GM19372 (cell line): ENCODE measurements around the gene FGFBP1.
A peak's percentile ranks its signal among the peaks of the same experiment; 100 is the strongest.

Experiments
- ATAC-seq: cut with Tn5 transposase; IDR thresholded peaks from one replicate; pipeline ENCODE4 v1.9.1; 2021; ENCODE audit warnings: mild to moderate bottlenecking, low read depth, moderate library complexity; ENCODE audit not compliant: unreplicated experiment

Gene FGFBP1

DNA sequence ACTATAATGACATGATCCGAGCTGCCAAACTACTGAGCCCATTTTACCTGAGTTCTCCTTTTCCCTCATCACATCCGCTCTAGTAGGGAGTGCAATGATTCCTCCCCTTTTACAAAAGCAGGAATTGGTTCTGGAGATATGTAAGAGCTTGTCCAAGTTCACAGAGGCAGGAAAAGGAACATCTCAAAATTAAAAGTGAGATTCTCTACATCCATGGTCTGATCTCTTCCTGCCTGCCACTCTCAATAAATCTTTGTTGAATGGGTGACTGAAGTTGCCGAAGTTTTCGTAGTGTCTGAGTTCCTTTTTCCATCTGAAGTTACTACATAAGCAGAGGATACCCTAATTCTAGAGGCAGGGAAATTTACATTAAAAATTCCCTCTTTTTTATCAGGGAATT lies at the start of gene FGFBP1:
Gene FGFBP1 (minus strand): TSS at position 101 of the 400 bp plus-strand sequence. CDS start 2,108 bp downstream, outside the sequence.
- ATAC-seq = no peak

DNA sequence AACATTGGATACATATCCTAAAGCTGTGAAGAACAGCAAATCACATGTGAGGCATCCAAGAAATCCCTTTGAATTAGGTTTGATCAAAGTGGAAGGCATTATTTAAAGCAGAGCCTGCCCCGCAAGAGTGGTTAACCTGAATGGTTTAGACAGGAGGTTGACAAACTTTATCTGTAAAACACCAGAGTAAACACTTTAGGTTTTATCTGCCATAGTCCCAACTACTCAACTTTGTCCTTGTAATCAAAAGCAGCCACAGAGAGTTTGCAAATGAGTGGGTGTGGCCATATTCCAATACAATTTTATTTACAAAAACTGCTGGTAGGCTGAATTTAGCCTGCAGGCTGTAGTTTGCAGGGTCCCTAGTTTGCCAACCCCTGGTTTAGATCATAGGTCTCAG lies 49.7 kb upstream of the FGFBP1 start:
- no peak for ATAC-seq

DNA sequence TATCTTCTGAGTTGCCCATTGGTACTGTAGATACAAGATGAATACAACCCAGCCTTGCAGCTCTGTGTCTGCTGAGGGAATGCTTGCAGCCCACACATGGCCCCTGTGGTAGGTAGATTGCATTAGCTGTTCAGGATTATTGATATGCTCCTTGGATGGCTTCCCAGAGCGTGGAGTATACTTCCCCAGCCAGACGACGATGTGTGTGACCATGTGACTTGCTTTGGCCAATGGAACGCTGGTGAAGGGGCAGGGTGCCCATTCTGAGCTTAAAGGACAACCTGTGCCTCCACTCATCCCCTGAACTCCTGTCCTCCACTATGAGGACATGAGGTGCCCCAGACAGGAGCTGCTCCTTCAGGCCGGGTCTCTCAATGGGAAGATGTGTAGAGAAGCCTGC lies 48.4 kb upstream of the FGFBP1 start:
- ATAC-seq = no peak

DNA sequence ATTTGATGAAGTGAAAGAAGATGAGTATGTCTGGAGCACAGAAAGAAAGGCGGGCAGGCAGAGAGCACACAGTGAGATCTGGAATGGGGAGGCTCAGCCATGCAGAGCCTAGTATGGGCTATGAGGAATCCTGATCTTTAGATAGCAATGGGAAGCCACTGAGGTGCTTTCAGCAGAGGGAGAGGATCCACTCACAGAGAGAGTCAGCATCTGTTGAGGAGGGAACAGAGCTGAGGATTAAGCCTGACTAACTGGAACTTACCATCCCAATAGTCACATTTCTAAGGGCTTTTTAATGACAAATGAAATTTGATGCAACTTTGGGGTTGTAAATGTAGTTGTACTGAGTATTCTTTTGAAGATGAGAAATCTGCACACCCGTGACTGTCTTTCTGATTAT lies 45.1 kb upstream of the FGFBP1 start:
- no peak for ATAC-seq

DNA sequence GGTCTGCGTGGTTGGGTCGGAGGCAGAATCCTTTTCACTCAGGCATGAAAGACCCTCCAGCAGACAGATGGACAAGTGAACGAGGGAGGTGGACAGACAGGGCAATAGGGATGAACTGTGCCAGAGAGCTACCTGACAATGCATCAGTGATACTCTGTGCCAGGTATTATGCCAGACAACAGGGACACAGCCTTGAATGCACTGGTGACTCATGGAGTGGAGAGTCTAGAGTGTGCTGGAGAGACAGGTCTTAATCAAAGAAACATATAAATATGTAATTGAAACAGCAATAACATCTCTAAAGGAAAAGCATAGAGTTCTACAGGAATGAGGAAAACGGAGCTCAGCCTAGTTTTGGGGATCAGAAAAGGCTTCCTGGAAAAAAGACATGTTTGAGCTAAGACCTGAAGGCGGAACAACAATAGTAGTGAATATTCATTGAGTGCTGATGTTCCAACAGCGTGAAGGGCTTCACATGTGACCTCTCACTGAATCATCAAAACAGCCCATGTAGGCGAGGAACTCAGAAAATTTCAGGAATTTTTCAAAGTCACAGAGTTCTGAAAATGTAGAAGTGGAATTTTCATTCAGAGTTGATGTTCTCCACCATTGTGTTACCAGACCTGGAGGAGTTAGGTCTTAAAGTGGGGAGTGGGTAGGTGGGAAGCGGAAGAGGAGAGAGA lies 44.4 kb upstream of the FGFBP1 start:
- no peak for ATAC-seq

DNA sequence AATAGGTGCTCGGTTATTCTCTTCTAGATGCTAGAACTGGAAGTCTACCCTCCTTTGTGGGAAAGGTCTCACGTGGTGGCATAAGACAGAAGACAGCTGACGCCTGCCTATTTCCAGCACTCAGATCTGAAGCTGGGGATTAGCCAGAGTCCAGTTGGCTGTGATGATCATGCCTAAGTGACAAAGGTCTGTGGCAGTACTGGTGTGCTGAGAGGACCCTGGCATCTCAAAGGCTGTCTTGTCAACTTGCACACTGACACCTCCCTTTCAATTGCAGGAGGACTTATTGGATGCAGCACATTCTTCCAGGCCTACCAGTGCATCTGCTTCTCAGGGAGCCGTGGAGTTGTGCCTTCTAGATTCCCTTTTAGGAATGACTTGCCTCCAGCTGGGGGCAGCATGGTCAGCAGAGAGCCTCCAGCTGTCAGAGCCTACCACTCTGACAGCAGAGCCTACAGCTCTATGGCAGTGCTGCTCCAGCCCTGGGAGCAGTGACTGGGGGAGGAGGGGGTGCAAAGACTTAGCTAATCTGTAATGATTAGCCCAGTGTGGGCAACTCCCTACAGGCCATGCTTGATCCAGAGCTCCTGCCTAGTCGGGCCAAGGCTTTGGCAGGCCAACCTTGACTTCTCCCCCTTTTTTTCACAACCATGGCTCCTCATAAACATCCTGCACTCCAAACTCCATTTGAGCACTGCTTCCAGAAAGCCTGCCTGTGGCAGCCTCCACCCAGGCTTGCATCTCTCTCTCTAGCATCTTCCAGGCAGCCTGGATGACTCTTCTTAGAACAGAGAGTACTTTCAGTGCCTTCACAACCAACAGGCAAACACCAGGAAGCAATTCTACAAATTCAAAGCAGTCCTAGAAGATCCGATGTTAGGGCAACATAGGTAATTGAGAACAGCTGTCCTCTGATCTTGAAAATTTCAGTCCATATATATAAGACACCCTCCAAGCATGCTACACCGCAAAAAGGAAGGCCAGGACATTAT lies 38.2 kb upstream of the FGFBP1 start:
- no peak for ATAC-seq

DNA sequence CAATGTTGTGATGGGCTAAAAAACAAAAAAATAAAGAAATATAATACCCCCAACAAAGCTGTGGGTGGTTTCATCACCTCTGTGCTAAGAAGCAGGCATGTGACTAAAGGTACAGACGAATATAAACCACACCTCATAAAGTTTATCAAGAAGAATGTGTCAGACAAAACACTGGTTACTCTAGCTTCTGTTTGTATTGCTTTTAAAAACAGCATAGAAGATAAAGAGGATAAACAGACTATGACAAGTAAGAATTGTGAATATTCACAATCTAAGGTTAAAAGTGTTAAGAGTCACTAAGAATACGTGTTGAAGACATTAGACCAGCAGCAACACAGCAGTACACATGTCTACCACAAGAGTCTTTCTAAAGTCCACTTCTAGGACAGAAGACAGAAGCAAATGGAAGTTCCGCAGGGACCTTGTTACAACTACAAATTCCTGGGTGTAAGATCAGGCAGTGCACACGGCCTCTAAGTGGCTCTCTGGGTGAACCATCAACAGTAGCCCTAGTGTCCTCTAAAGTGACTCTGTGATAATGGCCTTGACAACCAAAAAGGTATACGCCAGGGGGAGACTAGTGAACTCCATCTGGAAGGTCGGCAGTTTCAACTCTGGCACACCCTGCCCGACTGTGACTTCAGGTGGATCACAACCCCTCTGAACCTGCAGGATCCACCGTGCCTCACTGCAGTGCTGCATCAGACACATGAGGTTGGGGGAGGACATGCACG lies 32.7 kb upstream of the FGFBP1 start:
- no peak for ATAC-seq

DNA sequence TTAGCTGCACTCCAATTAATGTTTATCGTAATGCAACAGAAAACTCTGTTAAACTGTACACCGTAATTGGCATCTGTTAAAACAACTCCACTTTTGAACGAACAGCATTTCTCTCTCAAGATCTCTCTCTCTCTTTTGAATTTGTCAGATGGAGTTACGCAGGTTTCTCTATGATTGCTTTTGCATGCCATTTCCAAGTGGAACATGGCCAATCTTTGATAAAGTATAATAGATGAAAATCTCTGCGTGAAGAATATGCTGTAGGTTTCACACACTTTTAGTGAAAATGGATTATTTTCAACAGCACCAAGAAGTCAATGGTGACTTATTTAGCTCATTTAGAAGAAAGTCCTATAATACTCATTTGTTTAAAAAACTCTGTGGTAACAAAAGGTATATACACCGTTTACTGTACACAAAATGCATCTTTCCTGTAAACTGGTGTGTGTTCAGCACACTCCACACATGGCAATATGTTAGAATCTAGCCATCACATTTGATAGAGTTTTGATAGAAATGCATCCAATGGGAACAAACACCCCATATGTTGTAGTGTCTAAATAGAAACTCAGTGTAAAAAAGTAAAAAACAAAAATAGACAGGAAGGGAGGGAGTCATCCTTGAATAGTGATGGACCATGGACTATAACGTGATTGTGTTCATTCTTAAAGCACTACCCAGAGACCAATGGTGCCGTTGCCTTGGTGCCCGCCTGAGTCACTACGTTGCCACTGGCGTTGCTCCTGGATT lies 30.2 kb upstream of the FGFBP1 start:
- no peak for ATAC-seq

DNA sequence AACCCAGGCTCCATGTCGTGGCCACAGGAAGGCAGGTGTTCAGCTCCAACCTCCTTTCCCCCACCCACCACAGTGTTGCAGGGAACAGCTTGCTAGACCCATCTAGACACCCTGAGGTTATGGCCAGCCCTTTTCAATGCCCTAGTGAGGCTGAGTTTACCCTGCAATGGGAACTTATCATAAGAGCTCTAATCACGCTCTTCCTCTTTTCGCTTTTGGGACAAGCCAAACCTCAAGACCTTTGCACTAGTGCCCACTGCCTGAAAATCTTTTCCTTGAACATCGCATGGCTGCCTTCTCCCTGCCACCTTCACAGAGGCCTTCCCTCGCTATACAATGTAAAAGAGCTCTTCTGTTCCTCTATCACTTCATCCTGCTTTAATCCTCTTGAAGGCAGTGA lies 26.8 kb upstream of the FGFBP1 start:
- ATAC-seq = no peak

DNA sequence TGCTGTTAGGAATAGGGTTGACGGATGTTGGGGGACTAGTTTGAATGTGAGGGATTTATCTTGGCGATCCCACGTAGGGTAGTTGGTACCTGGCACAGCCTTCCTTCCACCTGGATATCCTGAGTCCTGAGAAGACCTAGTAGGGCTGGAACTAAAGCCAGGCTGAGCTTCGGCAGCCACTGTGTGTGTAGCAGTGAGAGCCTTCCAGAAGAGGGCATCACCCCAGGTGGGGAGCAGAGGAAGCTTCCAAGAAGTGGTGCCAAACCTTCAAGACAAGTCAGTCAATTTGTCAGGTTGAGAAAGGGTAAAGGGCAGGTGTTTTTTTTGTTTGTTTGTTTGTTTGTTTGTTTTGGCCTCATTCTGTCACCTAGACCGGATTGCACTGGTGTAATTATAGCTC lies 25.6 kb upstream of the FGFBP1 start:
- no peak for ATAC-seq

DNA sequence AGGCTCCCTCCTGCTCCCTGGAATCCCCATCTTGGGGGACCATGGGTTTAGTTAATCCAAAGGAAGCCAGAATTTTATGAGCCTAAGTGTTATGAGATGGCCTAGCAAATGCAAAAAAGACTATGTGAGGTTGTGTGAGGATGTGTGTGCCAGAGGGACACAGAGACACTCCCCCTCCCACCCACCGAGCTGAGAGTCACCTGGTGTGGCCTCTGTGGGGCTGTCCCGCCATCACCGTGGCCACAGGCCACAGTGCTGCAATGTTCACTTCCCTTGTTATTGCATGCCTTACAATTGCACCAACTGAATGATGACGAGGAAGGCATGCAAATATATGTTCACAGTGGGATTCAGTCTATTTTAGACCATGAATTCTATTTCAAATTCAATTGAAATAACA lies 25.0 kb upstream of the FGFBP1 start:
- ATAC-seq = peak; percentile 90

DNA sequence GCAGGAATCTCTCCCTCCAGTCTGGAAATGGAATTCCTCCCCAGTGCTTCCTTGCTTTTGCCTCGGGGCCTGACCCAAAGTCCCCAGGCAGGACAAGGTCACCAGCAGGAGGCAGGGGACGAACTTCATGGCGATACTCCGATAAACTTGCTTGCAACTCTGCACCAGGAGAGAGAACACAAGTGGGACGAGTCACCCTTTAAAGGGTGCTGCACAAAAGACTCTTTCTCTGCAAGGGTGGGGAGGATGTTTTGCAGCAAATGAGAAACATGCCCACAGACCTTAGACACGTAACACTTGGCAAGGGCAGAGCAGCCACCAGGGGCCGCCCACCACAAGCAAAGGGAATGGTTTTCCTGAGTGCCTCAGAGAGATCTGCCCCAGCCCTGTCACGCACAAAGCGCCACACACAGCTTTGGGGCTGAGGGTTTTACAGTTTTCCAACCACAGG lies 24.5 kb upstream of the FGFBP1 start, which contains the start of gene FGFBP2:
Gene FGFBP2 (minus strand): TSS at position 175 of the 451 bp plus-strand sequence. CDS start 46 bp downstream, at position 129.
- ATAC-seq = peak; percentile 26

DNA sequence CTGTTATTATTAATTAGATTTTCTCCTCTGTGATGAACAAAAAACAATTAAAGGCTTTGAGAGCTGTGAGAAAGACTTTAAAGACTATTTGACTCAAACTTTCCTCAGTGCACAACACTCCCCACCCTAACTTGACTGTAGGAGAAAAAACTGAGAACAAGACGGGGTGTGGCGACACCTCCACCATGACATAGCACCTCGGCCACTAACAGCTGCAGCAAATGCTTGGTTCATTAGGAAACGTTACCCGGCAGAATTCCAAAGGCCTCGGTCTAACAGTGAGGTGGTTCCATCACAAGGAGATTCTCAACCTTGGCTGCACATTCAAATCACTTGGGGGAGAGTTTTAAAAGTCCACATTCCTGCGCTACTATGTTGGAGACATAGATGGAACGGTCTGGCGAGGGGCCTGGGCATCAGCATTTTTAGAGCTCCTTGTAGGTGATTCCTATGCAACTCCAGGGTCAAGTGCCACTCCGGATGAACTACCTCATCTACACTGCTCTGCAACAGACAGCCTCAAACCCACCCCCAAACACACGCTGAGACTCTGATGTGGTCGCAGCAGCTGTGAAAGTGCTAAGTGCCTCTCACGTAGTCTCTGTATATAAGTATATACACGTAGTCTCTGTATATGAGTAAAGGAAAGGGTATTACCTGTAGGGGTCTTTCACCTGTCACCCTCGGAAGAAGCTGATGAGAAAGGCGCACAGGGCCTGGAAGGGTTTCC lies 23.4 kb upstream of the FGFBP1 start:
- ATAC-seq = no peak

DNA sequence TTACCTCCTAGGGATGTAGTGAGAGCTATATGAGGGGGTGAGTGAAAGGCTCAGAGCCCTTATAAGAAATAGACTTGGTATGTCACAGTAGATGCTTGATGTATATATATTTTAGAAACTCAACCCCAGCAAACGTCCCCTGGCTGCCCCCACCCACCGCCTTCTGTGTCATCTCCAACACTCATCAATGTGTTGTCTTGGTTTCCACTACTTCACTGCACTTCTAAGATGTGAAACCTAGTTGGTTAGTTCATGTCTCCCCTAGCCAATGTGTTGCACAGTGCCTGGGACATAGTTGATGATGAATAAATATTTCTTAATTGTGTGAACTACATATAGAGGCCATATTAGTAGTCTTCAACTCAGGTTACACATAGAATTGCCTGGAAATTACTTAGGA lies 20.0 kb upstream of the FGFBP1 start:
- ATAC-seq = no peak

DNA sequence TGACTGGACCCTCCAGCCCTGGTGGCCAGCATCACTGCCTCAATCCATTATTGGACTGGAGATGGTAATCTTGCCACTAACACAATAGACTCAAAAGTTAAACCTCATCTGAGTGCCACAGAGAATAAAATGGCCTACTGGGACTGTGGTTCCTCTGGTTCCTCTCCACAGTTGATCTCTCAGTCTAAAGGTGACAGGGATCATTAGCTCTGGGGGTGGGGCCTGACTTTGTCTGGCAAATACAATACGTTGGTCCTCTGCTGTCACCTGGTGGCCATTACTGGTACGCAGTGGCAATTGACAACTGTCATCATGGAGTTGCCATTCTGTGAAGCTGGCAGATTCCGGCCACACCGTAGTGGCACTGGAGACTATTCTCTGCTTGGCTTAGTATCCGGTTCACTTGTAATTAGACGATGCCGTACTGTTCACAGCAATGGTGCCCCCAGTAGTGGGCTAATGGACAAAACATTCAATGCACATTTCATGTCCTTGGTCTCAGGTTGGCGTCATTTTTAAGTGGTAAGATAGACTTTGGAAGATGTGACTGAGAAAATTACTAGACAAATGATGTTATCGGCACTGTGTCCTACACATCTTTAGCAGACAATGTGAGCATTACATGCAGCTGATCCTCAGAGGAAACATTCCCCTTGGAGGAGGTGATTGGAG lies 17.8 kb upstream of the FGFBP1 start:
- ATAC-seq = peak; percentile 88

DNA sequence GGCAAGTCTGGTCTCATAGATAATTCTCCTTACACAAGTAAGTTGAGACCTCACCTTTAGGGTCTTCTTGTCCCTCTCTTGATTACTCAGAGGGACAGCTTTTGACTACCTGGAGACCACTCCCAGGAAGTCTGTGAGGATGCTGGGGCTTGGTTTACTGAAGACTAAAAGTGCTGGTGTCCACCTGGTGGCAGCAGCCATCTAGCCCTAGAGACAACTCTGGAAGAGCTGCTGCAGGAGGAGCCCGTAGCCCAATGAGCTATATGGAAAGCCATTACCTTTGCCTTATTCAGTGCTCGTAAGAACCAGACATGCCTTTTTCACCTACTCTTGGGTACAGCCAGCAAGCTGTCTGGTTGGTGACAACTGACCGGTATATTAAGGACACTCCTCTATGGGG lies 17.1 kb upstream of the FGFBP1 start:
- ATAC-seq = peak; percentile 9

DNA sequence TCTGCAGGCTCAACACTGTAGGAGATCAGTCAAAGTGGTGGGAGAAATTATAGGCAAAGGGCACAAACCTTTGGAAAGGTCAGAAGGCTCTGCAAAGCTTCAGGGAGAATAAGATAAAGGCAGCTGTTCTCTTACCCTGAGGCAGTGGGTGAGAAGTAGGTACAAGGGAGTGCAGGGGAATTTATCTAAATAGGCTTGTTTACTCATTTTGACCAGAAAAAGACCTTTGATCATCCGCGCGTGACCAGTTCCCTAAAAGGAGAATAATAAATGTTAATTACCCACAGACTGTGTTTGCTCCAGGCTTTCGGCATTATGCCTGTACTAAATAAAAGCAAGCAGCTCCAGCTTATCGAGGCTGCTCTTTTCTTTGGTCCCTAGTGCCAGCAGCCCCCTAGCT lies 15.1 kb upstream of the FGFBP1 start:
- ATAC-seq = no peak

DNA sequence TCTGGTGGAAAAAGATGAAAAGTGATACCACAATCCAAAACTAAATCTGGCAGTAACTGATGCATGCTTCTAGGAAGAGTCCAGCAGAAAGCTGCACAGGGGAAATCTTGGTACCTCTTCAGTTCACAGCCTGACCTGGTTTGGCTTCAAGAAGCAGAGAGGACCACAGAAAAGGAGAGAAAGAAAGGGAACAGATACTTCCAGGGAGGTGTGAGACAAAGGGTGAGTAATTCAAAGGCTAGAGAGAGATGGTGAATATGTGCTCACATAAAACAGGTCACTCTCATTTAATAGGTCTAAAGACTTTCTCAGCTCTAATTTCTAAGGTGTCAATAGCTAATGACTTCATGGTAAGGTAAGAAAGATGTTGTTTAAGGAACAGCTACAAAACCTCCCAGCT lies 13.2 kb upstream of the FGFBP1 start:
- no peak for ATAC-seq

DNA sequence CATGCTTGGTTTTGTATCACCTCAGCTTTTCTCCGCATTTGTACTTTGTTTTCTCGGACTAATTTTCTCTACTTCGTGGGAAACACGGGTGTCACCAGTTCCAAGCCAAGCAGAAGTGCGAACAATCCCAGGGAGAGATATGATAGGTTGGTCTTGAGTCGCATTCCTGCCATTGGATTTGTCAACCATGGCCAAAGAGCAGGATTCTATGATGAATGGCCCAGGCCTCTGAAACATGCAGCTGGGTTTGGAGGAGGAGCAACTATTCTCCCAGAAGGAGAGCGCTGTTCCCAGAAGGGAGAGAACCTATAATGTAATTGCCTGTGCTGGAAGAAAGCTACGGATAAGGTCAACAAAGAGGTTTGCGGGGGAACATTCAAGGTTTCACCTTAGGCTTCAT lies 10.3 kb upstream of the FGFBP1 start:
- no peak for ATAC-seq
